Rectal smooth muscle tissue (tissue), 1 donor: ENCODE measurements around the gene SUMO4.
A peak's percentile ranks its signal among the peaks of the same experiment; 100 is the strongest.
"Not testable (repeated sequence)": the region's sequence is repeated elsewhere in the genome, so short reads cannot be mapped to it uniquely, and the experiment has no call there.

Experiments
- H3K27ac ChIP-seq: one replicate; pipeline ENCODE4 v1.7.0; 2013; ENCODE audit warnings: low read depth, low read length, inconsistent platforms
- H3K27me3 ChIP-seq: one replicate; pipeline ENCODE4 v1.7.0; 2013; ENCODE audit warnings: low read length; ENCODE audit not compliant: control insufficient read depth, insufficient read depth
- H3K36me3 ChIP-seq: one replicate; pipeline ENCODE4 v1.7.0; 2013; ENCODE audit warnings: low read length; ENCODE audit not compliant: control insufficient read depth, insufficient read depth
- H3K4me1 ChIP-seq: one replicate; pipeline ENCODE4 v1.7.0; 2013; ENCODE audit warnings: low read length; ENCODE audit not compliant: control insufficient read depth, insufficient read depth
- H3K4me3 ChIP-seq: one replicate; pipeline ENCODE4 v1.7.0; 2013; ENCODE audit warnings: low read length
- H3K9ac ChIP-seq: one replicate; pipeline ENCODE4 v1.7.0; 2013; ENCODE audit warnings: low read length

SUMO4 gene

GRCh38 chr6:149439626-149440025 lies 39.6 kb downstream of the SUMO4 start:
- Histone ChIP-seq H3K27ac (no peak overlapping the region), H3K9ac (no peak overlapping the region), H3K4me3 (no peak overlapping the region), H3K36me3 (no peaks in the 10 kb centered on the region), H3K27me3 (no peaks in the 10 kb centered on the region), H3K4me1 (no peaks in the 10 kb centered on the region)

- no peaks in the 10 kb centered on the region for H3K27me3 ChIP-seq
- no peak overlapping the region for H3K9ac ChIP-seq
- H3K36me3 ChIP-seq: no peaks in the 10 kb centered on the region
- no peaks in the 10 kb centered on the region for H3K4me1 ChIP-seq
- H3K4me3 ChIP-seq: no peak overlapping the region
- no peak overlapping the region for H3K27ac ChIP-seq
These were observed 40.9 kb downstream of the SUMO4 start for GRCh38 chr6:149440735-149441671.

- no peak overlapping the region for H3K4me3 ChIP-seq
- H3K9ac ChIP-seq: no peak overlapping the region
- no peaks in the 10 kb centered on the region for H3K36me3 ChIP-seq
- no peaks in the 10 kb centered on the region for H3K27me3 ChIP-seq
- no peak overlapping the region for H3K27ac ChIP-seq
- H3K4me1 ChIP-seq: no peaks in the 10 kb centered on the region
These were observed 41.7 kb downstream of the SUMO4 start for GRCh38 chr6:149441740-149442139.

- no peaks in the 10 kb centered on the region for H3K4me1 ChIP-seq
- H3K9ac ChIP-seq: no peak overlapping the region
- no peak overlapping the region for H3K27ac ChIP-seq
- H3K27me3 ChIP-seq: no peaks in the 10 kb centered on the region
- no peaks in the 10 kb centered on the region for H3K36me3 ChIP-seq
- H3K4me3 ChIP-seq: no peak overlapping the region
These were observed 43.5 kb downstream of the SUMO4 start for GRCh38 chr6:149443411-149444181.

- not testable (repeated sequence) for H3K27me3 ChIP-seq, H3K9ac ChIP-seq, H3K27ac ChIP-seq, H3K4me3 ChIP-seq, H3K4me1 ChIP-seq, H3K36me3 ChIP-seq
These were observed 44.5 kb downstream of the SUMO4 start for GRCh38 chr6:149444360-149445094.

- Histone ChIP-seq H3K36me3 (no peaks in the 10 kb centered on the region), H3K27ac (no peak overlapping the region), H3K4me1 (no peaks in the 10 kb centered on the region), H3K27me3 (no peaks in the 10 kb centered on the region), H3K4me3 (no peak overlapping the region), H3K9ac (no peak overlapping the region)
These were observed 45.0 kb downstream of the SUMO4 start for GRCh38 chr6:149445095-149445466.

- Histone ChIP-seq H3K4me3 (no peak overlapping the region), H3K9ac (no peak overlapping the region), H3K36me3 (no peaks in the 10 kb centered on the region), H3K27me3 (no peaks in the 10 kb centered on the region), H3K4me1 (no peaks in the 10 kb centered on the region), H3K27ac (no peak overlapping the region)
These were observed 45.5 kb downstream of the SUMO4 start for GRCh38 chr6:149445573-149445972.

- H3K9ac ChIP-seq: no peak overlapping the region
- no peaks in the 10 kb centered on the region for H3K36me3 ChIP-seq
- H3K27ac ChIP-seq: no peak overlapping the region
- no peaks in the 10 kb centered on the region for H3K4me1 ChIP-seq
- no peak overlapping the region for H3K4me3 ChIP-seq
- no peaks in the 10 kb centered on the region for H3K27me3 ChIP-seq
These were observed 46.8 kb downstream of the SUMO4 start for GRCh38 chr6:149446791-149447376.

GRCh38 chr6:149448821-149449453 lies 48.9 kb downstream of the SUMO4 start:
- no peak overlapping the region for H3K9ac ChIP-seq
- no peaks in the 10 kb centered on the region for H3K36me3 ChIP-seq
- no peaks in the 10 kb centered on the region for H3K27me3 ChIP-seq
- H3K4me3 ChIP-seq: no peak overlapping the region
- H3K27ac ChIP-seq: no peak overlapping the region
- peaks cover 4% of the 10 kb centered on the region for H3K4me1 ChIP-seq

- Histone ChIP-seq H3K9ac (no peak overlapping the region), H3K4me3 (peak overlapping the region; percentile 58), H3K4me1 (peaks cover 12% of the 10 kb centered on the region), H3K27me3 (no peaks in the 10 kb centered on the region), H3K36me3 (no peaks in the 10 kb centered on the region), H3K27ac (no peak overlapping the region)
These were observed 50.0 kb downstream of the SUMO4 start for GRCh38 chr6:149449831-149450678.
